ENCODE data around the gene EPHB1.

GRCh38 chr3:135158520-135158919 lies 363.5 kb downstream of the EPHB1 start:
- no peak for TF ChIP-seq GATA3 (IDR thresholded peaks at IDR 0.05; ENCODE audit: low read depth, low read length)
- no peak for TF ChIP-seq GATA2 (IDR thresholded peaks at IDR 0.05; ENCODE audit: low read depth, low read length)

All from SH-SY5Y (cell line).